DMS114 treated with DMSO at 0.1 percent for 48 hours (cell line): Measurements from ENCODE around the gene FAF2.
"Not testable (repeated sequence)": the region's sequence is repeated elsewhere in the genome, so short reads cannot be mapped to it uniquely, and the experiment has no call there.

Experiments used
- DNase-seq: peaks from one replicate; lab custom pipeline; 2025; ENCODE audit not compliant: unreplicated experiment; lab: John Stamatoyannopoulos, UW

Gene FAF2

GRCh38 chr5:176542135-176542595, 94.0 kb downstream of the FAF2 start:
- no peak for DNase-seq

DNA sequence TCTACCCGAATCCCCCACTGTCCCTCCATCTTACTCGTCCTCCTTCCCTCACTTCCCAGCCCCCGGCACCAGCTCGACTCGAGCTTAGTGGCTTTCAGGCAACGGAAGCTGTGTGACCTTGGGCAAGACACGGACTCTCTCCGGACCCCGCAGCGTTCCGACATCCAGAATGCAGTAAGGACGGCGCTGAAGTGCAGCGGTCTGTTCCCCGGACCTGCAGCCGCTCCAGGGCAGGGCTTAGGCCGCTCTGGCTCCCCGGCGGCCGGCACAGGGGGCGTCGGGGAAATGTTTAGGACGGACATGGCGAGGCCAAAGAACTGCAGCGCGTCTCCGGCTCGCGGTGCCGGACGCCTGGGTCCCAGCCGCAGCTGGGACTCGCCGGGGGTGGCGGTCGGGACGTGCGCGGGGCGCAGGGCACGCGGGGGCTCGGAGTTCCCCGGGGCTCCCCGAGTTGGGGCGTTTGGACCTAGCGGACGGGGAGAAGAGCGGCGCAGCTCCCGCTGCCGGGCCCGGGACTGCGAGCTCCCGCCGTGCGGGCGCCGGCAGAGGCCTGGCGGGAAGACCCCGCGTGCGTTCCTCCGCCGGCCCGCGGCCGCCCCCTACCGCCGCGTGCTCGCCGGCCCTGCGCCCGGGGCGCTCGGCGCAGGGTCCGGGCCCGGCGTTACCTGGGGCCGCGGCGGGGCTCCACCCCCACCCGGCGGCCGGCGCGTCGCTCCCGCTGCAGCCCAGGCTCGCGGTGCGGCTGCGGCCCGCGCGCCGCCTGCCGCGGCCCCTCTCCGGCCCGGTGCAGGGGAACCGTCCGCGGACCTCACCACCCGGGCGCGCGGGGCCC, 94.6 kb downstream of the FAF2 start:
- DNase-seq = no peak

DNA sequence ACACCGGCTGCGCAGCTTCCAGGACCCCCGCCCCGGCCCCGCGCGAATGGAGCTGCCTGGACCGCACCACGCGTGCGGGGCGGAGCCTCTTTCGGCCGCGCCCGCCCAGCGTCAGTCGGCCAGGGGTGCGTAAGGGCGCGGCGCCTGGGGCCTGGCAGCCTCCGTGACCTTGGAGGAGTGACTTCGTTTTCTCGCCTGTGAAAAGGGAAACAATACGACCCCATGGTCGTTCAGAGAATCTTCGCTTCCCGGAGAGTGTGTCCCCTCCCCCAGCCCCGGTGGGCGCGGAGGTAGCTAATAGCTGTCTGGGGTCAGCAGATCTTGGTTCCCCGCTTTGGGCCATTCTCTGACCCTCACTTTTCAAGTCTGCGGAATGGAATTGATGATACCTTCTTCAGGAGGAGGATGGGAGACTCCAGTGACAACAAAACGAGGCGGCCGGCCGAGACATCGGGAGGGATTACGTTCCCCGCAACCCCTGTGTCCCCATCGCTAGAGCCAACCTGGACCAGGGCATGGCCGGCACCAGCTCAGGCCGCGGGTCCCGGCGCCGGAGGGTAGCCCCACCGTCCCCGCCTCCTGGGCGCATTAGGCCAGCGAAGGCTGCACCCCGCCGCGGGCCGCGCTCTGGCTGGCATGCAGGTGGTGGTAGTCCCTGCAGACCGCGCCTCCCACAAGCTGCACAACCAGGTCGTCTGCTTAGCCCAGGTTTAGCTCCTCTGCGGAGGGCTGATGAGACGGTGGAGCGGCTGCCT, 95.4 kb downstream of the FAF2 start:
- DNase-seq = no peak

DNA sequence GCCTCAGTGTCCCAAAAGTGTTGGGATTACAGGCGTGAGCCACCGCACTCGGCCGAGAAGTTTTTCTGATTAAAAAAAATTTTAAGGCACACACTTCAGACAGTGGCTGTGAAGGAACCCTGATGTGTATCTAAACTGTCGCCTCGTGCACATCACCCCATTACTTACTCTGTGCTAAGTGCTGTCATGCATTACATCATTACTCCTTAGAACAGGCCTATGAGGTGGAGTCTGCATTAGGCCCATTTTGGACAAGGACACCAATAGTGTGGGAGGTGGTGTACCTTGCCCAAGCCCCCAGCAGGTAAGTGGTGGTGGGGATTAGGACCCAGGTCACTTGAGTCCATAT, 97.2 kb downstream of the FAF2 start:
- DNase-seq = no peak

- DNase-seq = no peak
Measured at GRCh38 chr5:176545737-176546509, 97.7 kb downstream of the FAF2 start.

- DNase-seq = no peak
Measured at GRCh38 chr5:176547802-176548201, 99.6 kb downstream of the FAF2 start.

GRCh38 chr5:176548967-176549444, 100.8 kb downstream of the FAF2 start, which contains the start of gene CDHR2:
Gene CDHR2, plus strand, starts transcription at chr5:176549342. Its CDS starts 16,011 bp downstream, at chr5:176565353.
- DNase-seq = no peak

DNA sequence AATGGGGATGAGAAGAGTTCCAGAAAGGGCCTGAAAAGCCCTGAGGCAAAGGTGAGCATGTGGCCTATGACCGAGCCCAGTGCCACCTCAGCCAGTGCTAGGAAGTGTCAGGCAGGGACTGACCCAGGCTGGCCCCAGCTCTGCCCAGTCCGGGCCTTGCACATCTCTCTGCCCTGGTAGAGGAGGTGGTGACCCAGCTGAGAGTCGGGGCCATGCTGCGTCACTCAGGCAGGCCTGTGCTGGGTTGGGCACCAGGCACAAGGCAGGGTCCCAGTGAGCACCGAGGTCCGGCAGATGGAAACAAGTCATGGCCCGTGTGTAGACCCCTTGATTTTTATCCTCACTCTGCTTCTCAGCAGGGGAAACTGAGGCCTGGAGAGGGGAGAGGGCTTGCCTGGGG, 101.7 kb downstream of the FAF2 start:
- no peak for DNase-seq

- no peak for DNase-seq
Measured at GRCh38 chr5:176550275-176550831, 102.2 kb downstream of the FAF2 start.

DNA sequence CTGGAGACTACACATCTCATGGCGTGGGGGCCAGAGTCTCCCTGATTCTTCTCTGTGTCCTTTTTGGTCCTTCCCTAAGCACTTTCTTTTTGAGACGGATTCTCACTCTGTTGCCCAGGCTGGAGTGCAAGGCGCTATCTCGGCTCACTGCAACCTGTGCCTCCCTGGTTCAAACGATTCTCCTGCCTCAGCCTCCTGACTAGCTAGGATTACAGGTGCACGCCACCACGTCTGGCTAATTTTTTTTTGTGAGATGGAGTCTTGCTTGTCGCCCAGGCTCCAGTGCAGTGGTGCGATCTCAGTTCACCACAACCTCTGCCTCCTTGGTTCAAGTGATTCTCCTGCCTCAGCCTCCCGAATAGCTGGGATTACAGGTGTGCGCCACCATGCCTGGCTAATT, 102.8 kb downstream of the FAF2 start:
- DNase-seq = not testable (repeated sequence)

DNA sequence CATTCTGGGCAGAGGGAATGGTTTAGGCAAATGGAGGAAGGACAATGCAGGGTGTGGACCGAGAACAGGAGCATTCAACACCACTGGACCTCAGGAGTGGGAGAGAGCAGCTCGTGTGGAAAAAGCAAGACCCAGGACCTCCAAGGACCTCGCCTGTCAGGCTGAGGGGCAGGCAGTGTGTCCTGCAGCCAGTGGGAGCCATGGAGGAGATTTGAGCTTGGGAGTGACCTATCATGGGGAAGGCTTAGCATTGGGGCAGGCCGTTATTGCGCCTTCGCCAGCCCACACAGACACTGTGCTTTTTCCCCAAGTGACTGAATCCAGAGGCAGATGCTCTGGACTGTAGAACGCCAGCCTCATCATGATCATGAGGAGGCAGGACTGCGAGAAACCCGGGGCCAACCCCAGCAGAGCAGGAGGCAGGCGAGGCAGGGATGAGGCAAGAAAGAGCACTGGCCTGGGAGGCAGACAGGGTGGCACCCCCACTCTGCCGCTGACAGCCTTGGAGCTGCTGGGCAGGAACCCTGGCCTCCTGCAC, 104.2 kb downstream of the FAF2 start:
- no peak for DNase-seq

GRCh38 chr5:176553260-176554085, 105.3 kb downstream of the FAF2 start:
- DNase-seq = no peak

DNA sequence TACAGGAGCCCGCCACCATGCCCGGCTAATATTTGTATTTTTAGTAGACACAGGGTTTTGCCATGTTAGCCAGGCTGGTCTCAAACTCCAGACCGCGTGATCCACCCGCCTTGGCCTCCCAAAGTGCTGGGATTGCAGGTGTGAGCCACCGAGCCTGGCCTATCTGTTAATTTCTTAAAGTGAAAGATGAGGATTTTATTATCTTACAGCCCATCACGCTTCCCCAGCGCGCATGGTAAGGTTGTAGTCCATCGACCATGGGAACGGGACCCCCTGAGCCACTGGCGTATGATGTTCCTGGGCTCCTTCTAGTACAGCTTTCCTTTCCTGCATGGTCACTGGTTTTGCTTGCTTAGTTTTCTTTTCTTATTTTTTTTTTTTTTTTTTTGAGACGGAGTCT, 109.7 kb downstream of the FAF2 start:
- no peak for DNase-seq
